GM23338 (cell line): ENCODE data around the gene HVCN1. TPM values are rescaled to one million over a fixed set of nuclear protein-coding genes. Genes with fewer than 3 reads are reported as not detected.
A peak's percentile ranks its signal among the peaks of the same experiment; 100 is the strongest.

Source experiments
- ATAC-seq: fragments of 200-7000 bp; cut with Tn5 transposase; 3 replicates; pipeline ENCODE4 v1.9.1; 2020
- DNase-seq: peaks from one replicate; pipeline ENCODE4 v3.0.0-alpha.2; 2015; ENCODE audit warnings: low spot score
- H2AFZ ChIP-seq: fragments of 200-600 bp; sonication (generic); 2 replicates; pipeline ENCODE4 v1.8.0; 2016; ENCODE audit warnings: antibody characterized with exemption, mild to moderate bottlenecking, moderate library complexity
- H3F3A ChIP-seq: fragments of 200-600 bp; sonication (generic); replicated peaks from 2 replicates; pipeline ENCODE4 v1.8.0; 2017; ENCODE audit warnings: antibody characterized with exemption, mixed run types, low read depth
- H3K27ac ChIP-seq: fragments of 200-600 bp; sonication (generic); 2 replicates; pipeline ENCODE4 v1.6.1; 2016; ENCODE audit warnings: low read depth
- H3K27me3 ChIP-seq: fragments of 200-600 bp; sonication (generic); 2 replicates; pipeline ENCODE4 v1.8.0; 2016; ENCODE audit warnings: mild to moderate bottlenecking, mixed run types, moderate library complexity; ENCODE audit not compliant: insufficient read depth
- H3K36me3 ChIP-seq: fragments of 200-600 bp; sonication (generic); 2 replicates; pipeline ENCODE4 v1.8.0; 2016; ENCODE audit warnings: mild to moderate bottlenecking; ENCODE audit not compliant: insufficient read depth
- H3K4me1 ChIP-seq: fragments of 200-600 bp; sonication (generic); 2 replicates; pipeline ENCODE4 v1.8.0; 2016; ENCODE audit warnings: mild to moderate bottlenecking, moderate library complexity; ENCODE audit not compliant: insufficient read depth
- H3K4me2 ChIP-seq: fragments of 200-600 bp; sonication (generic); 2 replicates; pipeline ENCODE4 v1.7.1; 2017; ENCODE audit warnings: mixed run types
- H3K4me3 ChIP-seq: fragments of 200-600 bp; sonication (generic); 2 replicates; pipeline ENCODE4 v1.6.1; 2016; ENCODE audit warnings: mixed run types
- H3K79me2 ChIP-seq: fragments of 200-600 bp; sonication (generic); replicated peaks from 2 replicates; pipeline ENCODE4 v1.8.0; 2017; ENCODE audit warnings: mild to moderate bottlenecking; ENCODE audit not compliant: insufficient read depth
- H3K9me2 ChIP-seq: fragments of 200-600 bp; sonication (generic); 2 replicates; pipeline ENCODE4 v1.8.0; 2017; ENCODE audit not compliant: insufficient read depth
- H4K20me1 ChIP-seq: fragments of 200-600 bp; sonication (generic); replicated peaks from 2 replicates; pipeline ENCODE4 v1.8.0; 2017; ENCODE audit warnings: mild to moderate bottlenecking; ENCODE audit not compliant: insufficient read depth
- H3K27ac Mint-ChIP-seq: 2 replicates; pipeline ENCODE4 v1.8.0; 2020; ENCODE audit warnings: inconsistent platforms, mild to moderate bottlenecking, moderate library complexity, mixed read lengths
- H3K27me3 Mint-ChIP-seq: 3 replicates; pipeline ENCODE4 v1.8.0; 2022; ENCODE audit warnings: low read depth, mild to moderate bottlenecking, moderate library complexity, mixed read lengths, inconsistent platforms; ENCODE audit not compliant: insufficient read depth, poor library complexity
- H3K36me3 Mint-ChIP-seq: 3 replicates; pipeline ENCODE4 v1.8.0; 2021; ENCODE audit warnings: low read depth, mild to moderate bottlenecking, inconsistent platforms, moderate library complexity, mixed read lengths
- H3K4me1 Mint-ChIP-seq: 3 replicates; pipeline ENCODE4 v1.8.0; 2020; ENCODE audit warnings: mild to moderate bottlenecking, inconsistent platforms, mixed read lengths
- H3K4me3 Mint-ChIP-seq: 3 replicates; pipeline ENCODE4 v1.8.0; 2021; ENCODE audit warnings: moderate library complexity, mild to moderate bottlenecking, inconsistent platforms, mixed read lengths
- H3K9me3 Mint-ChIP-seq: 3 replicates; pipeline ENCODE4 v1.8.0; 2020; ENCODE audit warnings: moderate library complexity, mild to moderate bottlenecking, inconsistent platforms, mixed read lengths
- EZH2phosphoT487 ChIP-seq: fragments of 200-600 bp; sonication (generic); IDR thresholded peaks from one replicate; pipeline ENCODE4 v1.8.1; 2018; ENCODE audit warnings: antibody characterized with exemption; ENCODE audit not compliant: unreplicated experiment
- JUNB ChIP-seq: IDR thresholded peaks from one replicate; pipeline ENCODE4 v1.6.1; 2016; ENCODE audit warnings: antibody characterized with exemption; ENCODE audit not compliant: unreplicated experiment
- POLR2AphosphoS5 ChIP-seq: IDR thresholded peaks from 2 replicates; pipeline ENCODE4 v1.6.1; 2016; ENCODE audit warnings: antibody characterized with exemption, low read depth
- ZNF114 ChIP-seq: fragments of 250-450 bp; sonication (Bioruptor Pico); IDR thresholded peaks from 2 replicates; pipeline ENCODE4 v1.5.0; 2020; ENCODE audit warnings: mild to moderate bottlenecking, moderate library complexity
- polyA plus RNA-seq: library from polyadenylated mRNA; unstranded; fragments of >200 nt; fragmentation: Nextera tagmentation; extraction: Ambion mirVana; gene quantifications from 2 replicates; pipeline ENCODE4 v1.2.1, GENCODE V29; 2016
- total RNA-seq: library from RNA; depleted of rRNA; stranded (reverse); fragments of >200 nt; shearing (Covaris generic); gene quantifications from 2 replicates; pipeline ENCODE4 v1.2.3, GENCODE V29; 2014
- TF ChIP-seq, protein P1 (sequence below): fragments of 250-450 bp; sonication (Bioruptor Pico); IDR thresholded peaks from 2 replicates; pipeline ENCODE4 v1.5.0; 2020; ENCODE audit warnings: mild to moderate bottlenecking, moderate library complexity
- TF ChIP-seq, protein P2 (sequence below): IDR thresholded peaks from 2 replicates; pipeline ENCODE4 v1.6.1; 2016; ENCODE audit warnings: antibody characterized with exemption

Gene HVCN1
- total and polyA plus RNA-seq, 2 experiments from 2014 or later = 10.4 to 10.7 TPM

DNA sequence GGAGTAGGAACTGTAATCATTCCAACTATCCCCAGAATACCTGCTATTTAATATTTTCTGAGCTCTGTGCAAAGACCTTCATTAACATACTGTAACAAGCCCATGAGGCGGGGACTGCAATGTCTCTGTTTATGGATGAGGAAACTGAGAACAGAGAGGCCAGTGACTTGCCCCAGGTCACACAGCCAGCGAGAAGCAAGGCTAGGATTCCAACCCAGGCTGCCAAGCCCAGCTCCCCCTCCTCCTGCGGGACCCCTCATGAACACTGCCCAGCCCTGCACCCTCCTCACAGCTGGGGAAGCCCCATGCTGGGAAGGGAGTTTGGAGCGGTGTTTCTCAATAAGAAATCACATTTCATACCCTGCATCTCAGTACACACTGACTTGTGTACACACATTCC is 10.9 kb downstream of the HVCN1 start (continued):
- TF ChIP-seq, protein P1, sequence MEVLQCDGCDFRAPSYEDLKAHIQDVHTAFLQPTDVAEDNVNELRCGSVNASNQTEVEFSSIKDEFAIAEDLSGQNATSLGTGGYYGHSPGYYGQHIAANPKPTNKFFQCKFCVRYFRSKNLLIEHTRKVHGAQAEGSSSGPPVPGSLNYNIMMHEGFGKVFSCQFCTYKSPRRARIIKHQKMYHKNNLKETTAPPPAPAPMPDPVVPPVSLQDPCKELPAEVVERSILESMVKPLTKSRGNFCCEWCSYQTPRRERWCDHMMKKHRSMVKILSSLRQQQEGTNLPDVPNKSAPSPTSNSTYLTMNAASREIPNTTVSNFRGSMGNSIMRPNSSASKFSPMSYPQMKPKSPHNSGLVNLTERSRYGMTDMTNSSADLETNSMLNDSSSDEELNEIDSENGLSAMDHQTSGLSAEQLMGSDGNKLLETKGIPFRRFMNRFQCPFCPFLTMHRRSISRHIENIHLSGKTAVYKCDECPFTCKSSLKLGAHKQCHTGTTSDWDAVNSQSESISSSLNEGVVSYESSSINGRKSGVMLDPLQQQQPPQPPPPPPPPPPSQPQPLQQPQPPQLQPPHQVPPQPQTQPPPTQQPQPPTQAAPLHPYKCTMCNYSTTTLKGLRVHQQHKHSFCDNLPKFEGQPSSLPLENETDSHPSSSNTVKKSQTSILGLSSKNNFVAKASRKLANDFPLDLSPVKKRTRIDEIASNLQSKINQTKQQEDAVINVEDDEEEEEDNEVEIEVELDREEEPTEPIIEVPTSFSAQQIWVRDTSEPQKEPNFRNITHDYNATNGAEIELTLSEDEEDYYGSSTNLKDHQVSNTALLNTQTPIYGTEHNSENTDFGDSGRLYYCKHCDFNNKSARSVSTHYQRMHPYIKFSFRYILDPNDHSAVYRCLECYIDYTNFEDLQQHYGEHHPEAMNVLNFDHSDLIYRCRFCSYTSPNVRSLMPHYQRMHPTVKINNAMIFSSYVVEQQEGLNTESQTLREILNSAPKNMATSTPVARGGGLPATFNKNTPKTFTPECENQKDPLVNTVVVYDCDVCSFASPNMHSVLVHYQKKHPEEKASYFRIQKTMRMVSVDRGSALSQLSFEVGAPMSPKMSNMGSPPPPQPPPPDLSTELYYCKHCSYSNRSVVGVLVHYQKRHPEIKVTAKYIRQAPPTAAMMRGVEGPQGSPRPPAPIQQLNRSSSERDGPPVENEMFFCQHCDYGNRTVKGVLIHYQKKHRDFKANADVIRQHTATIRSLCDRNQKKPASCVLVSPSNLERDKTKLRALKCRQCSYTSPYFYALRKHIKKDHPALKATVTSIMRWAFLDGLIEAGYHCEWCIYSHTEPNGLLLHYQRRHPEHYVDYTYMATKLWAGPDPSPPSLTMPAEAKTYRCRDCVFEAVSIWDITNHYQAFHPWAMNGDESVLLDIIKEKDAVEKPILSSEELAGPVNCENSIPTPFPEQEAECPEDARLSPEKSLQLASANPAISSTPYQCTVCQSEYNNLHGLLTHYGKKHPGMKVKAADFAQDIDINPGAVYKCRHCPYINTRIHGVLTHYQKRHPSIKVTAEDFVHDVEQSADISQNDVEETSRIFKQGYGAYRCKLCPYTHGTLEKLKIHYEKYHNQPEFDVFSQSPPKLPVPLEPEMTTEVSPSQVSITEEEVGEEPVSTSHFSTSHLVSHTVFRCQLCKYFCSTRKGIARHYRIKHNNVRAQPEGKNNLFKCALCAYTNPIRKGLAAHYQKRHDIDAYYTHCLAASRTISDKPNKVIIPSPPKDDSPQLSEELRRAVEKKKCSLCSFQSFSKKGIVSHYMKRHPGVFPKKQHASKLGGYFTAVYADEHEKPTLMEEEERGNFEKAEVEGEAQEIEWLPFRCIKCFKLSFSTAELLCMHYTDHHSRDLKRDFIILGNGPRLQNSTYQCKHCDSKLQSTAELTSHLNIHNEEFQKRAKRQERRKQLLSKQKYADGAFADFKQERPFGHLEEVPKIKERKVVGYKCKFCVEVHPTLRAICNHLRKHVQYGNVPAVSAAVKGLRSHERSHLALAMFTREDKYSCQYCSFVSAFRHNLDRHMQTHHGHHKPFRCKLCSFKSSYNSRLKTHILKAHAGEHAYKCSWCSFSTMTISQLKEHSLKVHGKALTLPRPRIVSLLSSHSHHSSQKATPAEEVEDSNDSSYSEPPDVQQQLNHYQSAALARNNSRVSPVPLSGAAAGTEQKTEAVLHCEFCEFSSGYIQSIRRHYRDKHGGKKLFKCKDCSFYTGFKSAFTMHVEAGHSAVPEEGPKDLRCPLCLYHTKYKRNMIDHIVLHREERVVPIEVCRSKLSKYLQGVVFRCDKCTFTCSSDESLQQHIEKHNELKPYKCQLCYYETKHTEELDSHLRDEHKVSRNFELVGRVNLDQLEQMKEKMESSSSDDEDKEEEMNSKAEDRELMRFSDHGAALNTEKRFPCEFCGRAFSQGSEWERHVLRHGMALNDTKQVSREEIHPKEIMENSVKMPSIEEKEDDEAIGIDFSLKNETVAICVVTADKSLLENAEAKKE (CRISPR knock-in tag) = no peak
- TF ChIP-seq POLR2AphosphoS5 = no peak

DNA sequence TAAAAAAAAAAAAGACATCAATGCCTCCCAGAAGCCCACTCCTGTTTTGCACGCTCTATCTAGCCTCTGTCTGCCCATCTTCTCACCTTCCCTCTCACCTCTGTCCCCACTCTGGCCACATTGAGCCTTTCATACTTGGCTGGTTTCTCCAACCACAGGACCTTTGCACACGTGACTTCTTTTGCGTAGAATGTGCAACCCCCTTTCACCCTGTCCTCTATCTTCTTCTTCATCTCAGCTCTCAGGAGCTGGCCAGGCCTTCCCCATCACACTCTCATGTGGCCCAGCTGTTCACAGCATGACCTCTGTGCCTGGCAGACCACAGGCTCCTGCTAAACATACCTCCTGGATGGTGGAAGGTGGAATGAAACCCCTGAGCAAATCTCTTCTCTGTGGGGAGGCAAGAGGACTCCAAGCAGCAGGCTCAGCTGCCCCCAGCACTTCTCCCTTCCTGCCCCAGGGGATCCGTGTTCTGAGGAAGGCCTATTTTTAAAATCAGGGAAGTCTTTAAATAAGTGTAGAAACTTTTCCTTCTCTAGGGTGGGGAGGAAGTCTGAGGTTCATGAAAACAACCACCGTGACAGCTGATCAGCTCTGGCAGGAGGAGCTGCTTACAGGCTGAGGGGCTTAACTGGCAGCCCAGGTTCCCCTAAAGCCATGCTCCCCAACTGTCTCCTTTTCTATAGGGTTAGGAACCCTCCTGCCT is 11.6 kb downstream of the HVCN1 start:
- DNase-seq = no peak
- Histone ChIP-seq H3K27ac (no peak overlapping the region), H3K27me3 (no peaks in the 10 kb centered on the region), H3K4me1 (no peaks in the 10 kb centered on the region), H3F3A (no peaks in the 10 kb centered on the region), H3K79me2 (no peaks in the 10 kb centered on the region), H3K4me3 (no peak overlapping the region), H3K4me2 (no peak overlapping the region), H3K36me3 (no peaks in the 10 kb centered on the region), H3K9me2 (no peaks in the 10 kb centered on the region), H4K20me1 (no peaks in the 10 kb centered on the region), H2AFZ (no peak overlapping the region)
- no peak overlapping the region for H3K27ac Mint-ChIP-seq
- peaks cover 8% of the 10 kb centered on the region; the same call in 2 of the 3 replicates for H3K4me1 Mint-ChIP-seq
- peak; percentile 56 for ATAC-seq
- no peaks in the 10 kb centered on the region for H3K9me3 Mint-ChIP-seq
- H3K27me3 Mint-ChIP-seq = peaks cover 1% of the 10 kb centered on the region
- no peak overlapping the region for H3K4me3 Mint-ChIP-seq
- no peaks in the 10 kb centered on the region; the same call in 2 of the 3 replicates for H3K36me3 Mint-ChIP-seq
- TF ChIP-seq EZH2phosphoT487 = no peak
- no peak for TF ChIP-seq JUNB
- no peak for TF ChIP-seq POLR2AphosphoS5
- TF ChIP-seq, protein P1 (CRISPR knock-in tag) = no peak
- TF ChIP-seq, protein P2, sequence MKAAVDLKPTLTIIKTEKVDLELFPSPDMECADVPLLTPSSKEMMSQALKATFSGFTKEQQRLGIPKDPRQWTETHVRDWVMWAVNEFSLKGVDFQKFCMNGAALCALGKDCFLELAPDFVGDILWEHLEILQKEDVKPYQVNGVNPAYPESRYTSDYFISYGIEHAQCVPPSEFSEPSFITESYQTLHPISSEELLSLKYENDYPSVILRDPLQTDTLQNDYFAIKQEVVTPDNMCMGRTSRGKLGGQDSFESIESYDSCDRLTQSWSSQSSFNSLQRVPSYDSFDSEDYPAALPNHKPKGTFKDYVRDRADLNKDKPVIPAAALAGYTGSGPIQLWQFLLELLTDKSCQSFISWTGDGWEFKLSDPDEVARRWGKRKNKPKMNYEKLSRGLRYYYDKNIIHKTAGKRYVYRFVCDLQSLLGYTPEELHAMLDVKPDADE = no peak
- no peak for TF ChIP-seq ZNF114
